ENCODE data around the gene GPR25.

DNA sequence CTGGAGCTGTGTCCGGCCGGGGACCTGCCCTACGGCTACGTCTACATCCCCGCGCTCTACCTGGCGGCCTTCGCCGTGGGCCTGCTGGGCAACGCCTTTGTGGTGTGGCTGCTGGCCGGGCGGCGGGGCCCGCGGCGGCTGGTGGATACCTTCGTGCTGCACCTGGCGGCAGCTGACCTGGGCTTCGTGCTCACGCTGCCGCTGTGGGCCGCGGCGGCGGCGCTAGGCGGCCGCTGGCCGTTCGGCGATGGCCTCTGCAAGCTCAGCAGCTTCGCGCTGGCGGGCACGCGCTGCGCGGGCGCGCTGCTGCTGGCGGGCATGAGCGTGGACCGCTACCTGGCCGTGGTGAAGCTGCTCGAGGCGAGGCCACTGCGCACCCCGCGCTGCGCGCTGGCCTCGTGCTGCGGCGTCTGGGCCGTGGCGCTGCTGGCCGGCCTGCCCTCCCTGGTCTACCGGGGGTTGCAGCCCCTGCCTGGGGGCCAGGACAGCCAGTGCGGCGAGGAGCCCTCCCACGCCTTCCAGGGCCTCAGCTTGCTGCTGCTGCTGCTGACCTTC lies 412 bp downstream of the GPR25 start:
- TF ChIP-seq, protein P1, sequence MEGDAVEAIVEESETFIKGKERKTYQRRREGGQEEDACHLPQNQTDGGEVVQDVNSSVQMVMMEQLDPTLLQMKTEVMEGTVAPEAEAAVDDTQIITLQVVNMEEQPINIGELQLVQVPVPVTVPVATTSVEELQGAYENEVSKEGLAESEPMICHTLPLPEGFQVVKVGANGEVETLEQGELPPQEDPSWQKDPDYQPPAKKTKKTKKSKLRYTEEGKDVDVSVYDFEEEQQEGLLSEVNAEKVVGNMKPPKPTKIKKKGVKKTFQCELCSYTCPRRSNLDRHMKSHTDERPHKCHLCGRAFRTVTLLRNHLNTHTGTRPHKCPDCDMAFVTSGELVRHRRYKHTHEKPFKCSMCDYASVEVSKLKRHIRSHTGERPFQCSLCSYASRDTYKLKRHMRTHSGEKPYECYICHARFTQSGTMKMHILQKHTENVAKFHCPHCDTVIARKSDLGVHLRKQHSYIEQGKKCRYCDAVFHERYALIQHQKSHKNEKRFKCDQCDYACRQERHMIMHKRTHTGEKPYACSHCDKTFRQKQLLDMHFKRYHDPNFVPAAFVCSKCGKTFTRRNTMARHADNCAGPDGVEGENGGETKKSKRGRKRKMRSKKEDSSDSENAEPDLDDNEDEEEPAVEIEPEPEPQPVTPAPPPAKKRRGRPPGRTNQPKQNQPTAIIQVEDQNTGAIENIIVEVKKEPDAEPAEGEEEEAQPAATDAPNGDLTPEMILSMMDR (IDR thresholded peaks at IDR 0.05) = no peak
- no peak for TF ChIP-seq POLR2AphosphoS5 (IDR thresholded peaks at IDR 0.05; ENCODE audit: insufficient read depth in 1 of 2, low read depth in 1 of 2)
